Upper lobe of left lung (tissue), 6 donors: ENCODE measurements around the gene IRF4. TPM values are rescaled to one million over a fixed set of nuclear protein-coding genes. Genes with fewer than 3 reads are reported as not detected.
"Not testable (repeated sequence)": the region's sequence is repeated elsewhere in the genome, so short reads cannot be mapped to it uniquely, and the experiment has no call there.

ENCODE experiments used
- ATAC-seq, 2 donors: fragments of 200-7000 bp; cut with Tn5 transposase; one replicate each; pipeline ENCODE4 v1.9.1; 2022; ENCODE audit warnings: mild to moderate bottlenecking in 2 of 2, moderate library complexity in 2 of 2; ENCODE audit not compliant: low FRiP score in 2 of 2
- DNase-seq, 2 donors: peaks; one replicate each; pipeline ENCODE4 v3.0.0-alpha.2; 2019 to 2020
- H3K27ac ChIP-seq, 4 donors: fragments of 200-600 bp; sonication (generic); one replicate each; pipeline ENCODE4 v1.5.1; 2016 to 2019
- H3K27me3 ChIP-seq, 4 donors: fragments of 200-600 bp; sonication (generic); one replicate each; pipeline ENCODE4 v1.5.1; 2017 to 2019
- H3K36me3 ChIP-seq, 4 donors: fragments of 200-600 bp; sonication (generic); one replicate each; pipeline ENCODE4 v1.5.1; 2016 to 2019
- H3K4me1 ChIP-seq, 4 donors: fragments of 200-600 bp; sonication (generic); one replicate each; pipeline ENCODE4 v1.5.1; 2018 to 2019
- H3K4me3 ChIP-seq, 4 donors: fragments of 200-600 bp; sonication (generic); one replicate each; pipeline ENCODE4 v1.5.1; 2017 to 2019; ENCODE audit warnings: mild to moderate bottlenecking in 2 of 4, moderate library complexity in 1 of 4
- H3K9me3 ChIP-seq, 4 donors: fragments of 200-600 bp; sonication (generic); one replicate each; pipeline ENCODE4 v1.5.1; 2018 to 2019
- CTCF ChIP-seq, 6 experiments: fragments of 450-650 bp in 4 of 6; fragments of 200-600 bp in 2 of 6; sonication (generic) in 2 of 6; IDR thresholded peaks; one replicate each; pipeline ENCODE4 v1.5.1; 2016 to 2019; ENCODE audit warnings: antibody characterized with exemption in 6 of 6
- EP300 ChIP-seq, 4 donors: sonication (generic); formaldehyde crosslinking; IDR thresholded peaks; one replicate each; pipeline ENCODE4 v1.5.1; 2017; ENCODE audit warnings: antibody characterized with exemption in 4 of 4, control low read depth in 2 of 4
- POLR2A ChIP-seq, 4 donors: fragments of 450-650 bp; IDR thresholded peaks; one replicate each; pipeline ENCODE4 v1.5.1; 2016 to 2017; ENCODE audit warnings: antibody characterized with exemption in 4 of 4, mild to moderate bottlenecking in 2 of 4
- POLR2AphosphoS5 ChIP-seq, 2 donors: sonication (generic); formaldehyde crosslinking; IDR thresholded peaks; one replicate each; pipeline ENCODE4 v1.5.1; 2017; ENCODE audit warnings: antibody characterized with exemption in 2 of 2
- WGBS, 2 donors: methylation state at CpG; one replicate each; pipeline ENCODE4 v1.1.5; 2017 to 2018; 5-methylcytosine and 5-hydroxymethylcytosine counted together
- total RNA-seq, 6 donors: library from RNA; depleted of rRNA in 4 of 6; stranded (reverse); fragments of >200 nt in 4 of 6; gene quantifications; one replicate each; pipeline versions ENCODE4 v1.1.0 to v1.2.1, GENCODE V29; 2016 to 2021
- donor health status: DM: no; HTN: no; CAD: no; lungs with moderate emphysema.
- donor health status: DM: no; HTN: yes; CAD: no; lungs with severe emphysema.

IRF4 gene
- total RNA-seq, 6 donors from 2014 or later: 1.6 to 10.5 (median 5.9) TPM

- DNase-seq (no peak), ATAC-seq (peak in 1 of 2 donors; percentile 9)
- H3K27me3 ChIP-seq: no peaks in the 10 kb centered on the region
- 93 to 94% methylated on average over 10 to 11 of the region's 11 CpGs for WGBS, 2 donors
- H3K4me3 ChIP-seq: no peak overlapping the region
- no peak for TF ChIP-seq POLR2AphosphoS5 (IDR thresholded peaks at IDR 0.05)
- TF ChIP-seq POLR2A (IDR thresholded peaks at IDR 0.05): no peak
- TF ChIP-seq CTCF (IDR thresholded peaks at IDR 0.05): no peak
- no peak for TF ChIP-seq EP300 (IDR thresholded peaks at IDR 0.05)
- H3K4me1 ChIP-seq: peaks cover 0 to 3% (median 0%) of the 10 kb centered on the region in 4 donors
- no peak overlapping the region for H3K27ac ChIP-seq
- H3K36me3 ChIP-seq: no peaks in the 10 kb centered on the region
- peaks cover 0 to 7% (median 2%) of the 10 kb centered on the region in 4 donors for H3K9me3 ChIP-seq
These were observed 31.7 kb downstream of the IRF4 start for GRCh38 chr6:423055-423798.

GRCh38 chr6:423799-424345 is 32.3 kb downstream of the IRF4 start:
- Histone ChIP-seq H3K4me3 (no peak overlapping the region), H3K27me3 (no peaks in the 10 kb centered on the region), H3K27ac (no peak overlapping the region), H3K4me1 (peaks cover 0 to 3% (median 0%) of the 10 kb centered on the region in 4 donors), H3K36me3 (no peaks in the 10 kb centered on the region), H3K9me3 (peaks cover 0 to 7% (median 2%) of the 10 kb centered on the region in 4 donors)
- WGBS, 2 donors: 94 to 97% methylated on average over 32 to 33 of the region's 39 CpGs
- ATAC-seq (no peak), DNase-seq (peak in 1 of 2 donors; percentile 79)
- TF ChIP-seq POLR2A (IDR thresholded peaks at IDR 0.05) (no peak), CTCF (IDR thresholded peaks at IDR 0.05) (no peak), POLR2AphosphoS5 (IDR thresholded peaks at IDR 0.05) (no peak), EP300 (IDR thresholded peaks at IDR 0.05) (no peak)

- Histone ChIP-seq H3K4me3 (no peak overlapping the region), H3K27ac (no peak overlapping the region), H3K27me3 (no peaks in the 10 kb centered on the region), H3K36me3 (no peaks in the 10 kb centered on the region), H3K9me3 (peaks cover 0 to 7% (median 2%) of the 10 kb centered on the region in 4 donors), H3K4me1 (peaks cover 0 to 3% (median 0%) of the 10 kb centered on the region in 4 donors)
- DNase-seq (peak in 1 of 2 donors; percentile 39), ATAC-seq (no peak)
- WGBS, 2 donors: 93 to 94% methylated on average over 16 to 19 of the region's 27 CpGs
- TF ChIP-seq EP300 (IDR thresholded peaks at IDR 0.05): no peak
- TF ChIP-seq POLR2A (IDR thresholded peaks at IDR 0.05): no peak
- no peak for TF ChIP-seq CTCF (IDR thresholded peaks at IDR 0.05)
- TF ChIP-seq POLR2AphosphoS5 (IDR thresholded peaks at IDR 0.05): no peak
These were observed 33.3 kb downstream of the IRF4 start for GRCh38 chr6:424741-425417.

- H3K36me3 ChIP-seq, H3K4me1 ChIP-seq, H3K27me3 ChIP-seq, H3K9me3 ChIP-seq, H3K4me3 ChIP-seq, H3K27ac ChIP-seq, ATAC-seq, DNase-seq: not testable (repeated sequence)
- WGBS, 2 donors: 77 to 90% methylated on average over 7 of the region's 7 CpGs
These were observed 33.9 kb downstream of the IRF4 start for GRCh38 chr6:425418-425788.

GRCh38 chr6:426198-426738 is 34.7 kb downstream of the IRF4 start:
- ATAC-seq, H3K27me3 ChIP-seq, H3K9me3 ChIP-seq, H3K36me3 ChIP-seq, H3K27ac ChIP-seq, H3K4me1 ChIP-seq, H3K4me3 ChIP-seq: not testable (repeated sequence)
- peak in 1 of 2 donors; percentile 73 for DNase-seq
- 97% methylated on average over 17 to 43 of the region's 45 CpGs for WGBS, 2 donors
